ENCODE measurements around the gene PDZD8. TPM values are rescaled to one million over a fixed set of nuclear protein-coding genes. Genes with fewer than 3 reads are reported as not detected.
A peak's percentile ranks its signal among the peaks of the same experiment; 100 is the strongest.

Gene PDZD8
- total and polyA plus RNA-seq, 4 experiments from 2014 or later = 3.6 to 15.0 (median 11.4) TPM

DNA sequence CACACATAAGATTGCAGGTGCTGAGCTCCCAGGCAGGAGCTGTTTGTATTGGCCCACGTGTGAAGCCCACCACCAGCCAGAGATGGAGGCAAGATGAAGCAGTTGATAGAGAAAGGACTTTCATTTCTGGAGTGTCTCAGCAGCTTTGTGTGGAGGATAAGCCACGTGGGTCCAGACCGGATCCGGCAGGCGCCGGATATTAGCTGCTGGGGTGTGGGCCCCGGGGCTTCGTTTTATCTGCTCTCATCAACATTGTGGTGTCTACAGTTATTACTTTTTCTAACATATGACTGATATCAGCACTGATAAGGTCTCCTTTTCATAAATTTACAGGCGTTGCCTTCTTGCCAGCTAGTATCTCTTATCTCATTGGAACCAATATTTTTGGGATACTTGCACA, 108.8 kb downstream of the PDZD8 start:
- ChIA-PET POLR2A (ENCODE audit: partially characterized antibody) (no interaction called here), CTCF (ENCODE audit: partially characterized antibody) (interaction anchor here (1.0 to 1.6 kb wide), 2 partner anchors 16 to 28 kb away, joined by 3 read pairs; no protein-coding TSS in a partner anchor)
- Mint-ChIP-seq H3K27ac (peak overlapping the region in 1 of 7 donors; percentile 50), H3K4me3 (no peak overlapping the region), H3K9me3 (peaks cover 0 to 3% (median 0%) of the 10 kb centered on the region in 8 donors), H3K4me1 (no peaks in the 10 kb centered on the region), H3K27me3 (peaks cover 7 to 17% of the 10 kb centered on the region in 2 donors), H3K36me3 (no peaks in the 10 kb centered on the region)
- Histone ChIP-seq H3K4me3 (ENCODE audit: low read length in 2 of 2) (no peak overlapping the region), H3K36me3 (ENCODE audit: insufficient read depth, low read length) (no peaks in the 10 kb centered on the region), H3K27ac (ENCODE audit: low read depth, low read length) (no peak overlapping the region), H3K27me3 (ENCODE audit: insufficient read depth, low read length) (no peaks in the 10 kb centered on the region), H3K9me3 (ENCODE audit: control insufficient read depth in 1 of 2, low read length in 2 of 2) (no peaks in the 10 kb centered on the region), H3K4me1 (ENCODE audit: insufficient read depth, low read length) (no peaks in the 10 kb centered on the region)
- DNase-seq = peak in 1 of 5 donors; percentile 26
- intact Hi-C loops (cut with micrococcal nuclease) = no loop called here

DNA sequence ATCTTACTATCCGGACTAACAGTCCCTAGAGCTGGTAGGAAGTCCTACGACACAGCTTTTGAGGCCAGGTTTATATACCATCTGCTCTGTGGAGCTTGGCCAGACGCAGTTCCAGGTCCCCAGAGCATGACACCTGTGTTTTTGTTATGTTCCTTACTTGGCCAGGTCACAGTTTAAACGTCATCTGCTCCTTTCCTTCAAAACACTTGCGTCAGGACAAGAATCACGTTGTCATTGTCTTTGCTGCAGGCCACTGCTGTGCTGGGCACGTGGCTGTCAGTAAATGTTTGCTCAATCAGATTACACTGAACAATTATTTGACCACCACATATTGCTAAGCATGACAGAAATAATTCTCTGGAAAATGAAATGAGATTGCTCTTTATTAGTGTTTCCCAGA, 110.5 kb downstream of the PDZD8 start:
- Histone ChIP-seq H3K4me1 (ENCODE audit: insufficient read depth, low read length) (no peaks in the 10 kb centered on the region), H3K4me3 (ENCODE audit: low read length in 2 of 2) (no peak overlapping the region), H3K9me3 (ENCODE audit: control insufficient read depth in 1 of 2, low read length in 2 of 2) (no peaks in the 10 kb centered on the region), H3K27me3 (ENCODE audit: insufficient read depth, low read length) (no peaks in the 10 kb centered on the region), H3K36me3 (ENCODE audit: insufficient read depth, low read length) (no peaks in the 10 kb centered on the region), H3K27ac (ENCODE audit: low read depth, low read length) (no peak overlapping the region)
- no peak for DNase-seq
- Mint-ChIP-seq H3K4me3 (no peak overlapping the region), H3K27ac (no peak overlapping the region), H3K9me3 (peaks cover 0 to 3% (median 0%) of the 10 kb centered on the region in 8 donors), H3K36me3 (no peaks in the 10 kb centered on the region), H3K27me3 (peaks cover 19 to 29% of the 10 kb centered on the region in 2 donors), H3K4me1 (no peaks in the 10 kb centered on the region)
- POLR2A ChIA-PET (ENCODE audit: partially characterized antibody) = no interaction called here
- intact Hi-C loops (cut with micrococcal nuclease) = no loop called here
- CTCF ChIA-PET (ENCODE audit: partially characterized antibody) = interaction anchor here (1.1 kb wide), 1 partner anchor 48 kb away, joined by 3 read pairs; no protein-coding TSS in a partner anchor

DNA sequence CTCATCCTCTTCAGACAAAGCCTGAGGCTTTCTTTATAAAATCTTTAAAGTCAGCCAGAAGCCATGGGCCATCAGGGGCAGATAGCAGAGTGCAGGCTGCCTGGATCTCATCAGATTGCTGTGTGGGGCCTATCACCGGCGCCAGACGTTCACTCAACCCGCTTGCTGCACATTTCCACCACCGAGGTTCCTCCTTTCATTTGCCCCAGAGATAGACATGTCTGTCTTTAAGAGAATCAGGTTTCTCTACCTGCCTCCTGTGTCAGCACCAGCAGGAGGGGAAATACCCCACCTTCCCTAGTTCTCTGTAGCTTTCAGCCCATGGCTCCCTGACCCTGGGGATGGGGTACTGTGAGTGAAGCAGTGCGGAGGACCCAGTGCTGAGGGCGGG, 112.3 kb downstream of the PDZD8 start:
- no peak overlapping the region for H3K27ac ChIP-seq (ENCODE audit: low read depth, low read length)
- H3K4me3 Mint-ChIP-seq = no peak overlapping the region
- POLR2A ChIA-PET (ENCODE audit: partially characterized antibody) = no interaction called here
- peaks cover 0 to 3% (median 0%) of the 10 kb centered on the region in 8 donors for H3K9me3 Mint-ChIP-seq
- peaks cover 28 to 40% of the 10 kb centered on the region in 2 donors for H3K27me3 Mint-ChIP-seq
- H3K4me1 ChIP-seq (ENCODE audit: insufficient read depth, low read length) = no peaks in the 10 kb centered on the region
- intact Hi-C loops (cut with micrococcal nuclease) = no loop called here
- H3K36me3 Mint-ChIP-seq = no peaks in the 10 kb centered on the region
- H3K36me3 ChIP-seq (ENCODE audit: insufficient read depth, low read length) = no peaks in the 10 kb centered on the region
- no peak overlapping the region for H3K27ac Mint-ChIP-seq
- no peak for DNase-seq
- CTCF ChIA-PET (ENCODE audit: partially characterized antibody) = interaction anchor here (1.8 kb wide), 1 partner anchor 46 kb away, joined by 5 read pairs; no protein-coding TSS in a partner anchor
- no peaks in the 10 kb centered on the region for H3K4me1 Mint-ChIP-seq
- no peak overlapping the region for H3K4me3 ChIP-seq (ENCODE audit: low read length in 2 of 2)
- H3K27me3 ChIP-seq (ENCODE audit: insufficient read depth, low read length) = no peaks in the 10 kb centered on the region
- H3K9me3 ChIP-seq (ENCODE audit: control insufficient read depth in 1 of 2, low read length in 2 of 2) = no peaks in the 10 kb centered on the region

DNA sequence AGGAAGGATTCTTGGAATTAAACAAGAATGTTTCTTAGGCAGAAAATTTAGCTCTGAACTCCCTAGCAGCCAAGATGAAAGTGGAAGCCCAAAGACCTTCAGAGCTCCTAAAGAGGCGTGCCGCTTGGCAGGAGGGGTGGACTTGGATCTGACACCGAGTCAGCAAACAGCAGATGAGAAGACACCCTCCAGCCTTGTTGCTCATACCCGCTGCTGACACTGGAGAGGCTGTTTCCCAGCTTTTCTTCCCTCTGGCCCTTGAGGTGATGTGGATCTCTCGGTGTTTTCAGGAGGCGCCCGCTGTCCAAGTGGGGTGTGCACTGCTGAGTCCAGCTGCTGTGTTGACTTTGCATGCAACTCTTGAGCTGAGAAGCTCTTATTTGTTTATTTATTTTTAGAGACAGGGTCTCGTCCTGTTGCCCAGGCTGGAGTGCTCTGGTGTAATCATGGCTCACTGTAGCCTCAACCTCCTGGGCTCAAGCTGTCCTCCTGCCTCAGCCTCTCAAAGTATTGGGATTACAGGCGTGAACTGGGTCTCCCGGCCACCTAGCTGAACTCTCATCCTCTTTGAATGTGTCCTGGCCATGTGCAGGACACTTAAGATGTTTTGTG, 112.8 kb downstream of the PDZD8 start:
- H3K27ac Mint-ChIP-seq = no peak overlapping the region
- CTCF ChIA-PET (ENCODE audit: partially characterized antibody) = interaction anchor here (1.8 kb wide), 1 partner anchor 46 kb away, joined by 5 read pairs; no protein-coding TSS in a partner anchor

DNA sequence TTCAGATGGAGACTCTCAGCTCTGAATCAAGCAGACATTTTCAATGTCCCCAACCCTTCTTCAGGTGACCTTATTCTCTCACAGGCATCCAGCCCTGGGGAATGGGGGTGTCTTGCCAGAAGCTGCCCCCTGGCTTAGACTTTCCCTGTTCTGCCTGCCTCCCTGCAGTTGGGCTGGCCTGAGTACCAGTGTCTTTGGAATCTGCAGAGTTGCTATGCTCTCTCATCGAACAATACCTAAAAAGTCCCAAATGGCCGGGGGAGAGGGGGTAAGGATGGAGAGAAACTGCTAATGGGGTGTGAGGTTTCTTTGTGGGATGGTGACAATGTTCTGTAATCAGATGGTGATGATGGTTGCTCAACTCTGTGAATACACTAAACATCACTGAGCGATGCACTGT, 113.7 kb downstream of the PDZD8 start:
- no peaks in the 10 kb centered on the region for H3K9me3 ChIP-seq (ENCODE audit: control insufficient read depth in 1 of 2, low read length in 2 of 2)
- intact Hi-C loops (cut with micrococcal nuclease) = no loop called here
- POLR2A ChIA-PET (ENCODE audit: partially characterized antibody) = no interaction called here
- Mint-ChIP-seq H3K27ac (no peak overlapping the region), H3K36me3 (no peaks in the 10 kb centered on the region), H3K27me3 (peaks cover 29 to 44% of the 10 kb centered on the region in 2 donors), H3K4me1 (no peaks in the 10 kb centered on the region), H3K9me3 (peaks cover 0 to 3% (median 0%) of the 10 kb centered on the region in 8 donors), H3K4me3 (no peak overlapping the region)
- CTCF ChIA-PET (ENCODE audit: partially characterized antibody) = interaction anchor here (1.8 kb wide), 1 partner anchor 45 kb away, joined by 5 read pairs; no protein-coding TSS in a partner anchor
- H3K4me3 ChIP-seq (ENCODE audit: low read length in 2 of 2) = no peak overlapping the region
- no peak overlapping the region for H3K27ac ChIP-seq (ENCODE audit: low read depth, low read length)
- no peaks in the 10 kb centered on the region for H3K36me3 ChIP-seq (ENCODE audit: insufficient read depth, low read length)
- H3K27me3 ChIP-seq (ENCODE audit: insufficient read depth, low read length) = no peaks in the 10 kb centered on the region
- H3K4me1 ChIP-seq (ENCODE audit: insufficient read depth, low read length) = no peaks in the 10 kb centered on the region
- no peak for DNase-seq

More for the DNA sequence above, 112.8 kb downstream of the PDZD8 start:
- H3K27me3 ChIP-seq (ENCODE audit: insufficient read depth, low read length) = no peaks in the 10 kb centered on the region
- peaks cover 29 to 44% of the 10 kb centered on the region in 2 donors for H3K27me3 Mint-ChIP-seq
- no peak overlapping the region for H3K27ac ChIP-seq (ENCODE audit: low read depth, low read length)
- H3K4me1 Mint-ChIP-seq = no peaks in the 10 kb centered on the region
- H3K36me3 ChIP-seq (ENCODE audit: insufficient read depth, low read length) = no peaks in the 10 kb centered on the region
- POLR2A ChIA-PET (ENCODE audit: partially characterized antibody) = no interaction called here
- no peak overlapping the region for H3K4me3 Mint-ChIP-seq
- no peaks in the 10 kb centered on the region for H3K4me1 ChIP-seq (ENCODE audit: insufficient read depth, low read length)
- intact Hi-C loops (cut with micrococcal nuclease) = no loop called here
- H3K9me3 Mint-ChIP-seq = peaks cover 0 to 3% (median 0%) of the 10 kb centered on the region in 8 donors
- H3K9me3 ChIP-seq (ENCODE audit: control insufficient read depth in 1 of 2, low read length in 2 of 2) = no peaks in the 10 kb centered on the region
- H3K4me3 ChIP-seq (ENCODE audit: low read length in 2 of 2) = no peak overlapping the region
- no peaks in the 10 kb centered on the region for H3K36me3 Mint-ChIP-seq
- DNase-seq = no peak

DNA sequence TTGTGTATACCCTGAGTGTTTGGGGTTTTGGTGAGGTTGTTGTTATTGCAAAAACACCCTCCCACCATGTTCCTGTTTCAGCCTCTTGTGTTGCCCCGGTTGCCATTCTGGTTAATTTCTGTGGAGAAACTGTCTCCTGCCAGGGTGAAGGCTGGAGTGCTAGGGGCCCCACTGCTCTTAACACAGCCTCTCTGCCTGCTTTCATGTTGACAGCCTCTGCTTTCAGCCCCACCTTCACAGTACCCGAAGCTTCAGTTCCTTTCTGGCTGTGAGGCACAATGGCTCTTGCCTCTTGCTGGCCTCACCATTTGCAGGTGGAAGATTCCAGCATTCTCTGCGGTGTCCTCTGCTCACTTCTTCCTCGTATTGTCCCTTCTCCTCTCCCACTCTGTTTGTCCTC, 115.2 kb downstream of the PDZD8 start:
- no peaks in the 10 kb centered on the region for H3K4me1 Mint-ChIP-seq
- DNase-seq = no peak
- ChIA-PET CTCF (ENCODE audit: partially characterized antibody) (interaction anchor here (1.4 kb wide), 1 partner anchor 43 kb away, joined by 3 read pairs; no protein-coding TSS in a partner anchor), POLR2A (ENCODE audit: partially characterized antibody) (no interaction called here)
- Histone ChIP-seq H3K4me1 (ENCODE audit: insufficient read depth, low read length) (no peaks in the 10 kb centered on the region), H3K36me3 (ENCODE audit: insufficient read depth, low read length) (no peaks in the 10 kb centered on the region), H3K4me3 (ENCODE audit: low read length in 2 of 2) (no peak overlapping the region), H3K27me3 (ENCODE audit: insufficient read depth, low read length) (no peaks in the 10 kb centered on the region), H3K27ac (ENCODE audit: low read depth, low read length) (no peak overlapping the region), H3K9me3 (ENCODE audit: control insufficient read depth in 1 of 2, low read length in 2 of 2) (no peaks in the 10 kb centered on the region)
- H3K9me3 Mint-ChIP-seq = peaks cover 0 to 3% (median 0%) of the 10 kb centered on the region in 8 donors
- intact Hi-C loops (cut with micrococcal nuclease) = no loop called here
- H3K27me3 Mint-ChIP-seq = peaks cover 29 to 40% of the 10 kb centered on the region in 2 donors
- H3K4me3 Mint-ChIP-seq = no peak overlapping the region
- H3K36me3 Mint-ChIP-seq = no peaks in the 10 kb centered on the region
- no peak overlapping the region for H3K27ac Mint-ChIP-seq

DNA sequence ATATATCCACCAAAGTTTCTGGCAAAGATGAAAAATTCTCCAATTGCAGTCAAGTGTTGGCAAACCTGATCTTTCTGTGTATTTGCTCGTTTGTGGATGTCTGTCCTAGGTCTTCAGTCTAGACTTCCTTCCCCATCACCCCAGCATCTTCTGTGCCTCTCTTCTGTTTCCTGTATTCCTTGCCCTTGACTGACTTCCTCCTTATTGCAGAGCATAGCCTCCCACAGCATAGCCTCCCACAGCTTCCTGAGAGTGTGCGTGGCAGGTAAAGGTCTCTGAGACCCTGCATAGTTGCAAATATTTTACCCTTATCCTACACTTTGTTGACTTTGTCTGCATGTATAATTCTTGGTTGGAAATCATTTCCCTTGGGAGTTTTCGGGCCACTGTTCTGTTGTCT, 116.0 kb downstream of the PDZD8 start:
- no peaks in the 10 kb centered on the region for H3K9me3 ChIP-seq (ENCODE audit: control insufficient read depth in 1 of 2, low read length in 2 of 2)
- H3K36me3 ChIP-seq (ENCODE audit: insufficient read depth, low read length) = no peaks in the 10 kb centered on the region
- Mint-ChIP-seq H3K9me3 (no peaks in the 10 kb centered on the region), H3K4me3 (no peak overlapping the region), H3K27me3 (peaks cover 31 to 34% of the 10 kb centered on the region in 2 donors), H3K27ac (no peak overlapping the region), H3K4me1 (no peaks in the 10 kb centered on the region), H3K36me3 (no peaks in the 10 kb centered on the region)
- DNase-seq = no peak
- H3K4me1 ChIP-seq (ENCODE audit: insufficient read depth, low read length) = no peaks in the 10 kb centered on the region
- H3K4me3 ChIP-seq (ENCODE audit: low read length in 2 of 2) = no peak overlapping the region
- ChIA-PET POLR2A (ENCODE audit: partially characterized antibody) (no interaction called here), CTCF (ENCODE audit: partially characterized antibody) (interaction anchor here (0.6 to 1.4 kb wide), 2 partner anchors 27 to 43 kb away, joined by 3 read pairs; no protein-coding TSS in a partner anchor)
- no peaks in the 10 kb centered on the region for H3K27me3 ChIP-seq (ENCODE audit: insufficient read depth, low read length)
- intact Hi-C loops (cut with micrococcal nuclease) = no loop called here
- no peak overlapping the region for H3K27ac ChIP-seq (ENCODE audit: low read depth, low read length)

All from CD4-positive, alpha-beta memory T cell (primary cell).